Astrocyte (in vitro differentiated cells and primary cell): Measurements from ENCODE around the gene MLKL.

ENCODE experiments used
- EZH2 ChIP-seq: IDR thresholded peaks from 2 replicates; pipeline ENCODE4 v1.6.1; 2012; ENCODE audit warnings: mild to moderate bottlenecking, low read length, inconsistent platforms; ENCODE audit not compliant: insufficient read depth
- TF ChIP-seq, protein P1 (sequence below): IDR thresholded peaks from 2 replicates; pipeline ENCODE4 v1.5.1; 2011; ENCODE audit warnings: low read depth, mild to moderate bottlenecking, inconsistent platforms, low read length, moderate library complexity; ENCODE audit not compliant: insufficient read depth

DNA sequence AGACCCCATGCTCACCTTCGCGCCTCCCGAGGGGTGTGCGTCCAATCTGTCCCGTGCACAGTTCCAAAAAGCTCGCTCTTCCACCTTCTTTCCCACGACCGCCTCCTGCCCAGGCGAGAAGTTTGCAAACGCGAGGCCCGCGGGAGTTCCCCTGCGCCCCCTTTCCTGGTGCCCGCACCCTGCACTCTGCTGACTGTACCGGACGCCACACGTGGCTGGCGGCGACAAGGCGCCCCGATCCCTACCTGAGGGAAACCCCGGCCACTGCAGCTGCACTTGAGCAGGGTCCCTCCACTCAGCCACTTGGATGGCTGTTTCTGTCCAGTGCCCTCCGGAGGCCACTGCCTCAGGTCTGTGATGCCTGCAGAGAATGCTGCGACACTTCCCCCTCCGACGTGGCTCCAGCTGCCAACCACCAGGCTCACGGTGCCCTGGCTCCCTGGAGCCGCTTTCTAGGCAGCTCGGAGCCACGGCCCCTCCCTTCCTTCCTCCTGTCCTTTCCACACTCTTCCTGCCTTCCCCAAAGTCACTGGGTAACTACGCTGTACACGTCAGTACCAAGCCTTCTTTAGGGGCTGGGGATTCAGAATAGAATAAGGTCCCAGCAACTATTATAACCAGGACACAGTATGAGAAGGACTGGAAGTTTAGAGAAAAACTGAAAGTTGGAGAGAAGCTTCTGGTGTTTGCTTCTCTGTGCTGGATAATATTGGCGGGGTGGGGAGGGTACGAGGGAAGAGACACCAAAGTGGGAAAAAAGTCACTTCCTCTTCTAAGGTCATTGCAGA lies at the start of gene MLKL:
- TF ChIP-seq EZH2: no peak
- TF ChIP-seq, protein P1, sequence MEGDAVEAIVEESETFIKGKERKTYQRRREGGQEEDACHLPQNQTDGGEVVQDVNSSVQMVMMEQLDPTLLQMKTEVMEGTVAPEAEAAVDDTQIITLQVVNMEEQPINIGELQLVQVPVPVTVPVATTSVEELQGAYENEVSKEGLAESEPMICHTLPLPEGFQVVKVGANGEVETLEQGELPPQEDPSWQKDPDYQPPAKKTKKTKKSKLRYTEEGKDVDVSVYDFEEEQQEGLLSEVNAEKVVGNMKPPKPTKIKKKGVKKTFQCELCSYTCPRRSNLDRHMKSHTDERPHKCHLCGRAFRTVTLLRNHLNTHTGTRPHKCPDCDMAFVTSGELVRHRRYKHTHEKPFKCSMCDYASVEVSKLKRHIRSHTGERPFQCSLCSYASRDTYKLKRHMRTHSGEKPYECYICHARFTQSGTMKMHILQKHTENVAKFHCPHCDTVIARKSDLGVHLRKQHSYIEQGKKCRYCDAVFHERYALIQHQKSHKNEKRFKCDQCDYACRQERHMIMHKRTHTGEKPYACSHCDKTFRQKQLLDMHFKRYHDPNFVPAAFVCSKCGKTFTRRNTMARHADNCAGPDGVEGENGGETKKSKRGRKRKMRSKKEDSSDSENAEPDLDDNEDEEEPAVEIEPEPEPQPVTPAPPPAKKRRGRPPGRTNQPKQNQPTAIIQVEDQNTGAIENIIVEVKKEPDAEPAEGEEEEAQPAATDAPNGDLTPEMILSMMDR: no peak
